ENCODE results near the gene RSRC1. TPM values are rescaled to one million over a fixed set of nuclear protein-coding genes. Genes with fewer than 3 reads are reported as not detected.
A peak's percentile ranks its signal among the peaks of the same experiment; 100 is the strongest.

RSRC1 gene
- total and polyA plus RNA-seq, 10 donors = 7.2 to 56.5 (median 33.1) TPM

GRCh38 chr3:158094235-158095110 lies 15.4 kb upstream of the RSRC1 start:
- Histone ChIP-seq H3K4me1 (peaks cover 9 to 39% (median 24%) of the 10 kb centered on the region in 6 donors), H3K27ac (no peak overlapping the region), H3K36me3 (no peaks in the 10 kb centered on the region), H3K27me3 (replicated peaks in 1 of 7) (peaks cover 15 to 99% (median 78%) of the 10 kb centered on the region in 7 donors), H3K4me3 (peak overlapping the region in 1 of 8 donors; percentile 33), H3K9me3 (peaks cover 0 to 15% (median 0%) of the 10 kb centered on the region in 8 donors)
- DNase-seq = peak; percentile 74
- no peak for TF ChIP-seq POLR2A (IDR thresholded peaks at IDR 0.05)
- no peak for TF ChIP-seq POLR2AphosphoS5 (IDR thresholded peaks at IDR 0.05)
- TF ChIP-seq, protein P1, sequence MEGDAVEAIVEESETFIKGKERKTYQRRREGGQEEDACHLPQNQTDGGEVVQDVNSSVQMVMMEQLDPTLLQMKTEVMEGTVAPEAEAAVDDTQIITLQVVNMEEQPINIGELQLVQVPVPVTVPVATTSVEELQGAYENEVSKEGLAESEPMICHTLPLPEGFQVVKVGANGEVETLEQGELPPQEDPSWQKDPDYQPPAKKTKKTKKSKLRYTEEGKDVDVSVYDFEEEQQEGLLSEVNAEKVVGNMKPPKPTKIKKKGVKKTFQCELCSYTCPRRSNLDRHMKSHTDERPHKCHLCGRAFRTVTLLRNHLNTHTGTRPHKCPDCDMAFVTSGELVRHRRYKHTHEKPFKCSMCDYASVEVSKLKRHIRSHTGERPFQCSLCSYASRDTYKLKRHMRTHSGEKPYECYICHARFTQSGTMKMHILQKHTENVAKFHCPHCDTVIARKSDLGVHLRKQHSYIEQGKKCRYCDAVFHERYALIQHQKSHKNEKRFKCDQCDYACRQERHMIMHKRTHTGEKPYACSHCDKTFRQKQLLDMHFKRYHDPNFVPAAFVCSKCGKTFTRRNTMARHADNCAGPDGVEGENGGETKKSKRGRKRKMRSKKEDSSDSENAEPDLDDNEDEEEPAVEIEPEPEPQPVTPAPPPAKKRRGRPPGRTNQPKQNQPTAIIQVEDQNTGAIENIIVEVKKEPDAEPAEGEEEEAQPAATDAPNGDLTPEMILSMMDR (IDR thresholded peaks at IDR 0.05 in 8 of 11, conservative IDR thresholded peaks at IDR 0.05 in 3 of 11) = no peak
- intact Hi-C loops (cut with DNase I; ENCODE audit: low total_unique reads) = no loop called here
- 11 to 29% (median 13%) methylated on average over 25 to 66 of the region's 66 CpGs for WGBS, 5 donors

- intact Hi-C loops (cut with DNase I; ENCODE audit: low total_unique reads) = no loop called here
- no peak for DNase-seq
- no peak for TF ChIP-seq POLR2AphosphoS5 (IDR thresholded peaks at IDR 0.05)
- TF ChIP-seq POLR2A (IDR thresholded peaks at IDR 0.05) = no peak
- TF ChIP-seq, protein P1 (IDR thresholded peaks at IDR 0.05 in 8 of 11, conservative IDR thresholded peaks at IDR 0.05 in 3 of 11) = no peak
- 3 to 10% (median 8%) methylated on average over 21 to 22 of the region's 22 CpGs for WGBS, 5 donors
- Histone ChIP-seq H3K36me3 (no peaks in the 10 kb centered on the region), H3K9me3 (peaks cover 0 to 15% (median 0%) of the 10 kb centered on the region in 8 donors), H3K4me1 (peaks cover 9 to 39% (median 24%) of the 10 kb centered on the region in 6 donors), H3K27ac (no peak overlapping the region), H3K4me3 (peak overlapping the region in 1 of 8 donors; percentile 33), H3K27me3 (replicated peaks in 1 of 7) (peaks cover 15 to 99% (median 86%) of the 10 kb centered on the region in 7 donors)
Measured at GRCh38 chr3:158095111-158095813, 14.6 kb upstream of the RSRC1 start.

DNA sequence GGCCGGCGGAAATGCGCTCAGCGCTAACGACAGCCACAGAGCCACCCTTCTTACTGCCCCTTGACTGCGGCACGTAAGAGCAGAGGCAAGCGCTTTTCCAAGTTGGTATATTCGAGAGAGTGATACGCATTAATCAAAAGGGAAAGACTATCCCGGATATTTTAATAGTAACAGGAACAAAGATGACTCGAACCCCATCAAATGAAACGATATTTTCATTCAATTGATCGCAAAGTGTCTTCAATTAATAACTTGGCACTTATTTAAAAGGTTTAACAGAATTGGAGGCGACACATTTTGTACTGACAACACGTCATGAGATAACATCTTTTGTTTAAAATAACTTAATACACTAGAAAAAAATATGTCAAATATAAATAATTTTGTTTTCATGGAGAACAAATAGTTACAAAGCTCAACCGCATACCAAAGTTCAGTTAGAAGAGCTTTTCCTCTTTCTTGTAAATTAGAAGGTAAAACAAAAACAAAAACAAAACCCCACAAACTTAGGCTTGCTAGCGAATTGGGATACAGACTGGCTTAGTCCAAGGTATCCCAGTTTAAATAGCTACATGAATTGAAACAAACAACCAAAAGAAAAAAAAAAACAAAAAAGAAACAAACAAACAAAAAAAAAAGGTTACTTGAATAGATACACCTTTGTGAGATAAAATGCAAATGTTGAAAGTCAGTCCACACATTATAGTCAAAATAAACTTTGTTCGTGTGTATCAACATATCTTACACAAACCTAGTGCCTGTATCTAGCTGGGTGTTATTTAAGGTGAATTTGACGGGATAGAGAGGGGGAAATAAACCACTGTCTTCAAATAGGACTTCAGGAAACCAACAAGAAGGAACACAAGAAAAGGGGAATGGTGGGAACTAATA lies 13.8 kb upstream of the RSRC1 start:
- no peak overlapping the region for H3K4me3 ChIP-seq
- peaks cover 9 to 39% (median 24%) of the 10 kb centered on the region in 6 donors for H3K4me1 ChIP-seq
- TF ChIP-seq POLR2AphosphoS5 (IDR thresholded peaks at IDR 0.05) (no peak), POLR2A (IDR thresholded peaks at IDR 0.05) (no peak)
- TF ChIP-seq, protein P1 (IDR thresholded peaks at IDR 0.05 in 8 of 11, conservative IDR thresholded peaks at IDR 0.05 in 3 of 11) = no peak
- peaks cover 15 to 100% (median 94%) of the 10 kb centered on the region in 7 donors for H3K27me3 ChIP-seq (replicated peaks in 1 of 7)
- H3K27ac ChIP-seq = no peak overlapping the region
- DNase-seq = no peak
- H3K9me3 ChIP-seq = peaks cover 0 to 15% (median 0%) of the 10 kb centered on the region in 8 donors
- intact Hi-C loops (cut with DNase I; ENCODE audit: low total_unique reads) = no loop called here
- 9 to 19% (median 12%) methylated on average over 20 of the region's 20 CpGs for WGBS, 5 donors
- H3K36me3 ChIP-seq = no peaks in the 10 kb centered on the region

Data from spleen (tissue), 11 donors.